Gastrocnemius medialis (tissue), 4 donors: ENCODE measurements around the gene OXSM. TPM values are rescaled to one million over a fixed set of nuclear protein-coding genes. Genes with fewer than 3 reads are reported as not detected.

ENCODE experiments used
- ATAC-seq, 2 donors: fragments of 150-250 bp; one replicate each; pipeline ENCODE4 v1.9.1; 2016
- DNase-seq, 2 donors: peaks; one replicate each; pipeline ENCODE4 v3.0.0-alpha.2; 2019
- H3K27ac ChIP-seq, 4 donors: fragments of 200-600 bp; sonication (generic); 1 replicate in 1 of 4; 2 replicates in 3 of 4; pipeline ENCODE4 v1.5.1; 2016 to 2018; ENCODE audit warnings: mild to moderate bottlenecking in 2 of 4, moderate library complexity in 1 of 4
- H3K27me3 ChIP-seq, 3 donors: fragments of 200-600 bp; sonication (generic) in 2 of 3; 1 replicate in 1 of 3; 2 replicates in 2 of 3; pipeline versions ENCODE4 v1.5.1 to v1.6.0; 2016 to 2019; ENCODE audit warnings: mild to moderate bottlenecking in 1 of 3, moderate library complexity in 1 of 3
- H3K36me3 ChIP-seq, 2 donors: fragments of 200-600 bp; sonication (generic) in 1 of 2; one replicate each; pipeline ENCODE4 v1.5.1; 2017 to 2018
- H3K4me1 ChIP-seq, 2 donors: fragments of 200-600 bp; sonication (generic) in 1 of 2; one replicate each; pipeline ENCODE4 v1.5.1; 2016 to 2017; ENCODE audit warnings: mild to moderate bottlenecking in 2 of 2
- H3K4me3 ChIP-seq, 4 donors: fragments of 200-600 bp; sonication (generic) in 3 of 4; 1 replicate in 1 of 4; 2 replicates in 3 of 4; pipeline ENCODE4 v1.5.1; 2016 to 2019; ENCODE audit warnings: mild to moderate bottlenecking in 2 of 4
- H3K9me3 ChIP-seq, 3 donors: fragments of 200-600 bp; sonication (generic) in 2 of 3; 1 replicate in 1 of 3; 2 replicates in 2 of 3; pipeline ENCODE4 v1.5.1; 2016 to 2019
- POLR2A ChIP-seq, 2 donors: fragments of 450-650 bp; IDR thresholded peaks; one replicate each; pipeline ENCODE4 v1.6.1; 2017; ENCODE audit warnings: antibody characterized with exemption in 2 of 2, mild to moderate bottlenecking in 2 of 2, moderate library complexity in 2 of 2
- in situ Hi-C, 4 donors: fragments of 200-750 bp; cut with MboI; loops; one replicate each; pipeline versions ENCODE4 v1.15.0 to v1.8.0; 2017; ENCODE audit warnings: low sequenced_read_pairs in 4 of 4
- intact Hi-C: fragments of 100-400 bp; cut with DNase I; formaldehyde crosslinking; loops from one replicate; pipeline ENCODE4 v1.15.1; 2023; ENCODE audit warnings: low total_unique reads
- total RNA-seq, 4 donors: library from RNA; depleted of rRNA; stranded (reverse); fragments of >200 nt; gene quantifications; one replicate each; pipeline versions ENCODE4 v1.1.0 to v1.2.3, GENCODE V29; 2016
- TF ChIP-seq, protein P1 (sequence below), 5 experiments: fragments of 450-650 bp in 3 of 5; fragments of 200-600 bp in 2 of 5; sonication (generic) in 2 of 5; IDR thresholded peaks in 4 of 5; conservative IDR thresholded peaks in 1 of 5; 1 replicate in 4 of 5; 2 replicates in 1 of 5; pipeline ENCODE4 v1.5.1; 2016 to 2019; ENCODE audit warnings: antibody characterized with exemption in 5 of 5, mild to moderate bottlenecking in 3 of 5, moderate library complexity in 3 of 5

Gene OXSM
- total RNA-seq, 4 donors from 2014 or later: 5.9 to 26.3 (median 13.3) TPM

DNA sequence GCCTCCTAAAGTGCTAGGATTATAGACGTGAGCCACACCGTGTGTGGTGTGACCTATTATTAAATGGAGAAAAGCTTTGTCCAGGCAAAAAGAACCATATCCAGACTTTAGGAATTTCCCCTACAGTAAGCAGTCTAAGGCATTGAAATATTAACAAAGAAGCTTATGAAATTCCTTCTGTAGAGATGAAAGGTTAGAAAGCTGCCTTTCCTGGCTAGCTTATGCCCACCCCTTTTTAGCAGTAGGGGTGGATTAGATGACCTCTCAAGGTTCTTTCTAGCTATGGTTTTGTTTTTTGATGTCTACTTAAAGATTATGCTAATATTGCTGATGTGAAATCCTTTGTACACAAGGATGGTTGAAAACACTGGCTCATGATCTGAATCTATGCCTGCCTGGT is 13.9 kb downstream of the OXSM start:
- Histone ChIP-seq H3K27me3 (no peaks in the 10 kb centered on the region), H3K9me3 (no peaks in the 10 kb centered on the region), H3K4me3 (no peak overlapping the region), H3K4me1 (no peaks in the 10 kb centered on the region), H3K27ac (no peak overlapping the region), H3K36me3 (no peaks in the 10 kb centered on the region)
- ATAC-seq: no peak
- DNase-seq: no peak
- intact Hi-C loops (no loop called here), in situ Hi-C loops (no loop called here)
- TF ChIP-seq, protein P1, sequence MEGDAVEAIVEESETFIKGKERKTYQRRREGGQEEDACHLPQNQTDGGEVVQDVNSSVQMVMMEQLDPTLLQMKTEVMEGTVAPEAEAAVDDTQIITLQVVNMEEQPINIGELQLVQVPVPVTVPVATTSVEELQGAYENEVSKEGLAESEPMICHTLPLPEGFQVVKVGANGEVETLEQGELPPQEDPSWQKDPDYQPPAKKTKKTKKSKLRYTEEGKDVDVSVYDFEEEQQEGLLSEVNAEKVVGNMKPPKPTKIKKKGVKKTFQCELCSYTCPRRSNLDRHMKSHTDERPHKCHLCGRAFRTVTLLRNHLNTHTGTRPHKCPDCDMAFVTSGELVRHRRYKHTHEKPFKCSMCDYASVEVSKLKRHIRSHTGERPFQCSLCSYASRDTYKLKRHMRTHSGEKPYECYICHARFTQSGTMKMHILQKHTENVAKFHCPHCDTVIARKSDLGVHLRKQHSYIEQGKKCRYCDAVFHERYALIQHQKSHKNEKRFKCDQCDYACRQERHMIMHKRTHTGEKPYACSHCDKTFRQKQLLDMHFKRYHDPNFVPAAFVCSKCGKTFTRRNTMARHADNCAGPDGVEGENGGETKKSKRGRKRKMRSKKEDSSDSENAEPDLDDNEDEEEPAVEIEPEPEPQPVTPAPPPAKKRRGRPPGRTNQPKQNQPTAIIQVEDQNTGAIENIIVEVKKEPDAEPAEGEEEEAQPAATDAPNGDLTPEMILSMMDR (IDR thresholded peaks at IDR 0.05 in 4 of 5, conservative IDR thresholded peaks at IDR 0.05 in 1 of 5): no peak
- TF ChIP-seq POLR2A (IDR thresholded peaks at IDR 0.05): no peak

DNA sequence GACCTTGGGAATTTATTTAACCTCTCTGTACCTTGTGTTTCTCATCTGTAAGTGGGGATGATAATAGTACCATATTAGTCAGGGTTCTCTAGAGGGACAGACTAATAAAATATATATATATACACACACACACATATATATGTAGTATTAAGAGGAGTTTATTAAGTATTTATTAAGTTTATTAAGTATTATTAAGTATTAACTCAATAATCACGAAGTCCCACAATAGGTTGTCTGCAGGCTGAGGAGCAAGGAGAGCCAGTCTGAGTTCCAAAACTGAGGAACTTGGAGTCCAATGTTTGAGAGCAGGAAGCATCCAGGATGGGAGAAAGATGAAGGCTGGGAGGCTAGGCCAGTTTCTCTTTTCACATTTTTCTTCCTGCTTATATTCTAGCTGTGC is 14.8 kb downstream of the OXSM start:
- no peak for ATAC-seq
- Histone ChIP-seq H3K27ac (no peak overlapping the region), H3K4me3 (no peak overlapping the region), H3K27me3 (no peaks in the 10 kb centered on the region), H3K4me1 (no peaks in the 10 kb centered on the region), H3K9me3 (no peaks in the 10 kb centered on the region), H3K36me3 (no peaks in the 10 kb centered on the region)
- no peak for TF ChIP-seq POLR2A (IDR thresholded peaks at IDR 0.05)
- in situ Hi-C loops (no loop called here), intact Hi-C loops (no loop called here)
- no peak for DNase-seq

DNA sequence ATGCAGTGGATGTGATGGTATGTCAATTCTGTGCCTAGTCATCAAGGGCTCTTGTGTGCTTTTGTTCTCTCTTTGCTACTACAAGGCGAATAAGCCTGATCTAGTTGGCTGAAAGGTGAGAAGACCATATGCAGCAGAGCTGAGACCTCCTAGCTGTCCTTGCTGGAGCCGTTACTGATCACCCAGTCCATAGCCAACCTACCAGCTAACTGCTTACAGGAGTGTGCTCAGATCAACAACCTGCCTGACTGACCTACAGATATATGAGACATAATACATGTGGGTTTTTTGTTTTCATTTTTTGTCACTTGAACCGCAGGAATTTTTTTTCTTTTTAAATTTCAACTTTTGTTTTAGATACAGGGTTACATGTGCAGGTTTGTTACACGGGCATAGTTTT is 22.8 kb downstream of the OXSM start:
- in situ Hi-C loops (no loop called here), intact Hi-C loops (no loop called here)
- H3K4me3 ChIP-seq: no peak overlapping the region
- no peaks in the 10 kb centered on the region for H3K36me3 ChIP-seq
- no peak for TF ChIP-seq POLR2A (IDR thresholded peaks at IDR 0.05)
- TF ChIP-seq, protein P1 (IDR thresholded peaks at IDR 0.05 in 4 of 5, conservative IDR thresholded peaks at IDR 0.05 in 1 of 5): no peak
- ATAC-seq: no peak
- DNase-seq: no peak
- H3K9me3 ChIP-seq: no peaks in the 10 kb centered on the region
- no peak overlapping the region for H3K27ac ChIP-seq
- H3K4me1 ChIP-seq: no peaks in the 10 kb centered on the region
- H3K27me3 ChIP-seq: no peaks in the 10 kb centered on the region

DNA sequence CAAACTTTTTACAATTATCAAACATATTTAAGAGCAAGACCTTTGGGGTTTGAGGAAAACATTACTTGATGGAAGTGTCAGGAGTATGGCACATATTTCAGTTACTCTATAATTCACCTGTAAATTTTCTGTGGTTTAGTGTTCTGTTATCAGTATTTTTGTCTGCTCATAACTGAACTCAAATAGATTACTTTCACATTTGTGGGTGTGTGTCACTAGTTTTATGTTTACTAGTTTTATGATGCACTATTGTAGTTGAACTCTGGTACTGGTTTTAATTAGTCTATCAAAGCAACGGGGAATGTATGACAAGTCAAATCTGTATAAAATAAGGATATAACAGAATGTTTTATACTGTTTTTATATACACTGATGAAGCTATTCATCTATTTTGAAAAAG is 27.2 kb downstream of the OXSM start:
- ATAC-seq (no peak), DNase-seq (no peak)
- intact Hi-C loops: no loop called here
- no peaks in the 10 kb centered on the region for H3K4me1 ChIP-seq
- in situ Hi-C loops: no loop called here
- no peak overlapping the region for H3K4me3 ChIP-seq
- no peaks in the 10 kb centered on the region for H3K9me3 ChIP-seq
- no peaks in the 10 kb centered on the region for H3K27me3 ChIP-seq
- no peak overlapping the region for H3K27ac ChIP-seq
- TF ChIP-seq, protein P1 (IDR thresholded peaks at IDR 0.05 in 4 of 5, conservative IDR thresholded peaks at IDR 0.05 in 1 of 5): no peak
- no peak for TF ChIP-seq POLR2A (IDR thresholded peaks at IDR 0.05)
- H3K36me3 ChIP-seq: no peaks in the 10 kb centered on the region

DNA sequence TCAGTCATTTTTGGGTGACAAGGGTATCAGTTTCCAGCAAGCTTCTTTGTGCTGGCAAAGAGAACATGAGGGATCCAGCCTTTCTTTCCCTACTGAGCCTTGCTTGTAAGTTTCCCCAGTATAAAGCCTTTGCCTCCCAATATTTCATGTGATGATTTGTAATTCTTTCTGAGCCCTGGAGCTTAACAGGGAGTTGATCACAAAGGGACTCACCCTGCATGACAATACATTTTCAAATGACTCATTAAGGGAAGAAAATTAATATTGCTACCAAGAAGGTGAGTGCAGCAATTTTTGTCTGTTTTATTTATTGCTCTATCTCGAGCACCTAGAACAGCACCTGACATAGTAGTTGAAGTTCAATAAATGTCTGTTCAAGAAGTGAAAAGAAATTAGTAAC is 27.7 kb downstream of the OXSM start:
- no peak for ATAC-seq
- Histone ChIP-seq H3K4me3 (no peak overlapping the region), H3K9me3 (no peaks in the 10 kb centered on the region), H3K4me1 (no peaks in the 10 kb centered on the region), H3K27me3 (no peaks in the 10 kb centered on the region), H3K27ac (no peak overlapping the region), H3K36me3 (no peaks in the 10 kb centered on the region)
- in situ Hi-C loops (no loop called here), intact Hi-C loops (no loop called here)
- DNase-seq: no peak
- no peak for TF ChIP-seq POLR2A (IDR thresholded peaks at IDR 0.05)
- TF ChIP-seq, protein P1 (IDR thresholded peaks at IDR 0.05 in 4 of 5, conservative IDR thresholded peaks at IDR 0.05 in 1 of 5): no peak
